PC-9 (cell line): Measurements from ENCODE around the gene LGALS8.

Experiments
- EZH2 ChIP-seq: fragments of 200-600 bp; sonication (generic); IDR thresholded peaks from 2 replicates; pipeline ENCODE4 v1.8.0; 2017; ENCODE audit warnings: antibody characterized with exemption, low read depth
- TF ChIP-seq, protein P1 (sequence below): fragments of 200-600 bp; sonication (generic); conservative IDR thresholded peaks from 2 replicates; pipeline ENCODE4 v1.6.1; 2017; ENCODE audit warnings: mixed run types, antibody characterized with exemption, mild to moderate bottlenecking, moderate library complexity

DNA sequence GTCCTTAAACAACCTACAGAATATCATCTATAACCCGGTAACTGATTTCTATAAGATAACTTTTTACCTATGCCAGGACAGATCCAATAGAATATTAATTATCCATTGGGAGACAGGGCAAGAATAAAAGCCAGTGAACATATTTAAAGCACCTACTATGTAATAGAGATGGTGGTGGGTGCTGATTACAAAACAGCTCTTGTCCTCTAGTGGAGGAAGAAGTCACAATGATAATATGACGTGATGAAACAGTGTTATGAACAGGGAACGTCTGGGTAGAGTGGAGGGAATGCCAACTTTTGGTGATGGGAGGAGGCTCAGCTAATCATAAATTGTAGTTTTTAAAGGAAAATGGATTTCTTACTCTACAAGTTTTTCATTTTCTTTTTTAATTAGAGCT lies 2.3 kb downstream of the LGALS8 start:
- TF ChIP-seq, protein P1, sequence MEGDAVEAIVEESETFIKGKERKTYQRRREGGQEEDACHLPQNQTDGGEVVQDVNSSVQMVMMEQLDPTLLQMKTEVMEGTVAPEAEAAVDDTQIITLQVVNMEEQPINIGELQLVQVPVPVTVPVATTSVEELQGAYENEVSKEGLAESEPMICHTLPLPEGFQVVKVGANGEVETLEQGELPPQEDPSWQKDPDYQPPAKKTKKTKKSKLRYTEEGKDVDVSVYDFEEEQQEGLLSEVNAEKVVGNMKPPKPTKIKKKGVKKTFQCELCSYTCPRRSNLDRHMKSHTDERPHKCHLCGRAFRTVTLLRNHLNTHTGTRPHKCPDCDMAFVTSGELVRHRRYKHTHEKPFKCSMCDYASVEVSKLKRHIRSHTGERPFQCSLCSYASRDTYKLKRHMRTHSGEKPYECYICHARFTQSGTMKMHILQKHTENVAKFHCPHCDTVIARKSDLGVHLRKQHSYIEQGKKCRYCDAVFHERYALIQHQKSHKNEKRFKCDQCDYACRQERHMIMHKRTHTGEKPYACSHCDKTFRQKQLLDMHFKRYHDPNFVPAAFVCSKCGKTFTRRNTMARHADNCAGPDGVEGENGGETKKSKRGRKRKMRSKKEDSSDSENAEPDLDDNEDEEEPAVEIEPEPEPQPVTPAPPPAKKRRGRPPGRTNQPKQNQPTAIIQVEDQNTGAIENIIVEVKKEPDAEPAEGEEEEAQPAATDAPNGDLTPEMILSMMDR = no peak
- TF ChIP-seq EZH2 = no peak
